WTC11 (cell line): ENCODE data around the gene TOP2B. TPM values are rescaled to one million over a fixed set of nuclear protein-coding genes. Genes with fewer than 3 reads are reported as not detected.

Experiments used
- ATAC-seq: fragments of 200-7000 bp; cut with Tn5 transposase; 2 replicates; pipeline ENCODE4 v1.10.0; 2021; ENCODE audit warnings: mild to moderate bottlenecking, moderate library complexity
- CTCF ChIA-PET: fragments of 300-600 bp; sonication (Branson Sonifier 250); formaldehyde crosslinking; loops from one replicate; lab custom pipeline; 2021; ENCODE audit warnings: antibody characterized with exemption; lab: Charles Lee
- POLR2A ChIA-PET: fragments of 350-600 bp; sonication (Branson Sonifier 250); formaldehyde crosslinking; loops from one replicate; lab custom pipeline; 2021; ENCODE audit warnings: antibody characterized with exemption; lab: Charles Lee
- DNase-seq: peaks from one replicate; pipeline ENCODE4 v3.0.0; 2021; ENCODE audit warnings: low spot score
- H3K27ac Mint-ChIP-seq: 2 replicates; pipeline ENCODE4 v1.8.0; 2021; ENCODE audit warnings: mixed read lengths
- H3K27me3 Mint-ChIP-seq: 2 replicates; pipeline ENCODE4 v1.8.0; 2021; ENCODE audit warnings: low read depth, mild to moderate bottlenecking, moderate library complexity, mixed read lengths
- H3K36me3 Mint-ChIP-seq: 2 replicates; pipeline ENCODE4 v1.8.0; 2021; ENCODE audit warnings: mixed read lengths
- H3K4me1 Mint-ChIP-seq: 2 replicates; pipeline ENCODE4 v1.8.0; 2022; ENCODE audit warnings: mixed read lengths
- H3K4me3 Mint-ChIP-seq: 2 replicates; pipeline ENCODE4 v1.8.0; 2021; ENCODE audit warnings: mild to moderate bottlenecking, moderate library complexity, mixed read lengths
- H3K9me3 Mint-ChIP-seq: 2 replicates; pipeline ENCODE4 v1.8.0; 2021; ENCODE audit warnings: mixed read lengths
- ATF3 ChIP-seq: sonication (generic); formaldehyde crosslinking; conservative IDR thresholded peaks from 2 replicates; pipeline ENCODE4 v1.8.1; 2022; ENCODE audit warnings: mild to moderate bottlenecking, missing genetic modification reagents
- CREB1 ChIP-seq: sonication (generic); formaldehyde crosslinking; IDR thresholded peaks from 2 replicates; pipeline ENCODE4 v1.8.0; 2023; ENCODE audit warnings: mild to moderate bottlenecking, missing genetic modification reagents
- ETV6 ChIP-seq: sonication (generic); formaldehyde crosslinking; IDR thresholded peaks from 2 replicates; pipeline ENCODE4 v1.8.1; 2022; ENCODE audit warnings: mild to moderate bottlenecking, missing genetic modification reagents
- FOXJ3 ChIP-seq: sonication (generic); formaldehyde crosslinking; IDR thresholded peaks from 2 replicates; pipeline ENCODE4 v1.9.0; 2021; ENCODE audit warnings: missing genetic modification reagents, mild to moderate bottlenecking, borderline replicate concordance
- FOXP1 ChIP-seq: sonication (generic); formaldehyde crosslinking; IDR thresholded peaks from 2 replicates; pipeline ENCODE4 v1.8.0; 2022; ENCODE audit warnings: missing genetic modification reagents, mild to moderate bottlenecking, moderate library complexity, borderline replicate concordance
- GRHL2 ChIP-seq: fragments of 250-450 bp; sonication (Bioruptor Pico); IDR thresholded peaks from 2 replicates; pipeline ENCODE4 v1.8.0; 2022; ENCODE audit warnings: mild to moderate bottlenecking, moderate library complexity; ENCODE audit not compliant: insufficient replicate concordance, severe bottlenecking
- HMGA2 ChIP-seq: fragments of 250-450 bp; sonication (Bioruptor Pico); IDR thresholded peaks from 2 replicates; pipeline ENCODE4 v1.4.0; 2021; ENCODE audit warnings: mild to moderate bottlenecking, moderate library complexity
- JUN ChIP-seq: sonication (generic); formaldehyde crosslinking; IDR thresholded peaks from 2 replicates; pipeline ENCODE4 v1.8.0; 2023; ENCODE audit warnings: mild to moderate bottlenecking, missing genetic modification reagents
- MAX ChIP-seq: sonication (generic); formaldehyde crosslinking; IDR thresholded peaks from 2 replicates; pipeline ENCODE4 v1.8.0; 2022; ENCODE audit warnings: mild to moderate bottlenecking, missing genetic modification reagents
- NFE2L1 ChIP-seq: sonication (generic); formaldehyde crosslinking; IDR thresholded peaks from 2 replicates; pipeline ENCODE4 v1.8.1; 2023; ENCODE audit warnings: missing genetic modification reagents
- SMAD4 ChIP-seq: sonication (generic); formaldehyde crosslinking; IDR thresholded peaks from 2 replicates; pipeline ENCODE4 v1.8.0; 2022; ENCODE audit warnings: mild to moderate bottlenecking, missing genetic modification reagents
- SOX15 ChIP-seq: fragments of 250-450 bp; sonication (Bioruptor Pico); IDR thresholded peaks from 2 replicates; pipeline ENCODE4 v1.9.0; 2021; ENCODE audit warnings: mild to moderate bottlenecking
- USF2 ChIP-seq: sonication (generic); formaldehyde crosslinking; IDR thresholded peaks from 2 replicates; pipeline ENCODE4 v1.8.1; 2023; ENCODE audit warnings: mild to moderate bottlenecking, missing genetic modification reagents, moderate library complexity
- ZNF121 ChIP-seq: sonication (generic); formaldehyde crosslinking; IDR thresholded peaks from 2 replicates; pipeline ENCODE4 v1.8.0; 2023; ENCODE audit warnings: missing genetic modification reagents
- ZNF219 ChIP-seq: sonication (generic); formaldehyde crosslinking; IDR thresholded peaks from 2 replicates; pipeline ENCODE4 v1.8.0; 2023; ENCODE audit warnings: missing genetic modification reagents, mild to moderate bottlenecking, borderline replicate concordance
- ZNF263 ChIP-seq: sonication (generic); formaldehyde crosslinking; IDR thresholded peaks from 2 replicates; pipeline ENCODE4 v1.8.1; 2022; ENCODE audit warnings: low read depth, mild to moderate bottlenecking, moderate library complexity, missing genetic modification reagents
- ZNF532 ChIP-seq: fragments of 250-450 bp; sonication (Bioruptor Pico); IDR thresholded peaks from 2 replicates; pipeline ENCODE4 v1.9.0; 2021; ENCODE audit warnings: mild to moderate bottlenecking, borderline replicate concordance
- total RNA-seq: library from RNA; stranded (reverse); gene quantifications from 3 replicates; pipeline ENCODE4 v1.2.3, GENCODE V29; 2021
- TF ChIP-seq, protein P1 (sequence below): sonication (generic); formaldehyde crosslinking; IDR thresholded peaks from 2 replicates; pipeline ENCODE4 v1.8.0; 2023; ENCODE audit warnings: missing genetic modification reagents
- TF ChIP-seq, protein P2 (sequence below): sonication (generic); formaldehyde crosslinking; IDR thresholded peaks from 2 replicates; pipeline ENCODE4 v1.8.1; 2022; ENCODE audit warnings: low read depth, mild to moderate bottlenecking, moderate library complexity, missing genetic modification reagents, borderline replicate concordance
- TF ChIP-seq, protein P3 (sequence below): fragments of 250-450 bp; sonication (Bioruptor Pico); IDR thresholded peaks from 2 replicates; pipeline ENCODE4 v1.9.0; 2021; ENCODE audit warnings: mild to moderate bottlenecking
- TF ChIP-seq, protein P4 (sequence below): sonication (generic); formaldehyde crosslinking; IDR thresholded peaks from 2 replicates; pipeline ENCODE4 v1.8.0; 2023; ENCODE audit warnings: missing genetic modification reagents, mild to moderate bottlenecking, borderline replicate concordance

The TOP2B gene
- total RNA-seq, 1 experiment from 2014 or later, result 151 TPM

DNA sequence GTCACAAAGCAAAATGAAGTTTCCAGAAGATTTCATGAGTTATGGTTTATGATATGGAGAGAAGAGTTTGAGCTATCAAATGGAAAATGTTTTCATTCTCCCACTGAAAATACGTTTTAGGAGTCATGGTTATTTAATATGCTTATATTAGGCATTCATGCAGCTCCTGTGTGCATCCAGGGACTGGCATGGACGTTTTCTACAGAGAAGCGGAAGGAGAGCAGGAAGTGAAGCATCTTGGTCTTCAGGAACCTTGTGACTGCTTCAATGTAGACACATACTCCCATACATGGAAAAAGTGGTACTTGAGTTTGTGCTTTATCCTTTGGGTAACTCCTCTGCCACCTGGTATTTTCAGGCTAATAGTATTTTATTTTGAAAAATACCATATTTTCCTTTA is 43.3 kb upstream of the TOP2B start:
- CTCF ChIA-PET, result no interaction called here
- ATAC-seq (no peak), DNase-seq (no peak)
- Mint-ChIP-seq H3K27me3 (no peaks in the 10 kb centered on the region), H3K4me1 (no peaks in the 10 kb centered on the region), H3K4me3 (no peak overlapping the region), H3K9me3 (no peaks in the 10 kb centered on the region), H3K27ac (no peak overlapping the region), H3K36me3 (no peaks in the 10 kb centered on the region)
- TF ChIP-seq, protein P1, sequence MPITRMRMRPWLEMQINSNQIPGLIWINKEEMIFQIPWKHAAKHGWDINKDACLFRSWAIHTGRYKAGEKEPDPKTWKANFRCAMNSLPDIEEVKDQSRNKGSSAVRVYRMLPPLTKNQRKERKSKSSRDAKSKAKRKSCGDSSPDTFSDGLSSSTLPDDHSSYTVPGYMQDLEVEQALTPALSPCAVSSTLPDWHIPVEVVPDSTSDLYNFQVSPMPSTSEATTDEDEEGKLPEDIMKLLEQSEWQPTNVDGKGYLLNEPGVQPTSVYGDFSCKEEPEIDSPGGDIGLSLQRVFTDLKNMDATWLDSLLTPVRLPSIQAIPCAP, result no peak
- TF ChIP-seq ATF3 (CRISPR knock-in tag) (no peak), ZNF263 (CRISPR knock-in tag) (no peak), HMGA2 (CRISPR knock-in tag) (no peak), SOX15 (CRISPR knock-in tag) (no peak), ZNF219 (CRISPR knock-in tag) (no peak), CREB1 (no peak), ETV6 (no peak), ZNF121 (CRISPR knock-in tag) (no peak), NFE2L1 (CRISPR knock-in tag) (no peak), MAX (CRISPR knock-in tag) (no peak), USF2 (CRISPR knock-in tag) (no peak)
- TF ChIP-seq, protein P2, sequence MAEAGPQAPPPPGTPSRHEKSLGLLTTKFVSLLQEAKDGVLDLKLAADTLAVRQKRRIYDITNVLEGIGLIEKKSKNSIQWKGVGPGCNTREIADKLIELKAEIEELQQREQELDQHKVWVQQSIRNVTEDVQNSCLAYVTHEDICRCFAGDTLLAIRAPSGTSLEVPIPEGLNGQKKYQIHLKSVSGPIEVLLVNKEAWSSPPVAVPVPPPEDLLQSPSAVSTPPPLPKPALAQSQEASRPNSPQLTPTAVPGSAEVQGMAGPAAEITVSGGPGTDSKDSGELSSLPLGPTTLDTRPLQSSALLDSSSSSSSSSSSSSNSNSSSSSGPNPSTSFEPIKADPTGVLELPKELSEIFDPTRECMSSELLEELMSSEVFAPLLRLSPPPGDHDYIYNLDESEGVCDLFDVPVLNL (CRISPR knock-in tag), result no peak
- POLR2A ChIA-PET, result no interaction called here

- CTCF ChIA-PET, result no interaction called here
- TF ChIP-seq, protein P3, sequence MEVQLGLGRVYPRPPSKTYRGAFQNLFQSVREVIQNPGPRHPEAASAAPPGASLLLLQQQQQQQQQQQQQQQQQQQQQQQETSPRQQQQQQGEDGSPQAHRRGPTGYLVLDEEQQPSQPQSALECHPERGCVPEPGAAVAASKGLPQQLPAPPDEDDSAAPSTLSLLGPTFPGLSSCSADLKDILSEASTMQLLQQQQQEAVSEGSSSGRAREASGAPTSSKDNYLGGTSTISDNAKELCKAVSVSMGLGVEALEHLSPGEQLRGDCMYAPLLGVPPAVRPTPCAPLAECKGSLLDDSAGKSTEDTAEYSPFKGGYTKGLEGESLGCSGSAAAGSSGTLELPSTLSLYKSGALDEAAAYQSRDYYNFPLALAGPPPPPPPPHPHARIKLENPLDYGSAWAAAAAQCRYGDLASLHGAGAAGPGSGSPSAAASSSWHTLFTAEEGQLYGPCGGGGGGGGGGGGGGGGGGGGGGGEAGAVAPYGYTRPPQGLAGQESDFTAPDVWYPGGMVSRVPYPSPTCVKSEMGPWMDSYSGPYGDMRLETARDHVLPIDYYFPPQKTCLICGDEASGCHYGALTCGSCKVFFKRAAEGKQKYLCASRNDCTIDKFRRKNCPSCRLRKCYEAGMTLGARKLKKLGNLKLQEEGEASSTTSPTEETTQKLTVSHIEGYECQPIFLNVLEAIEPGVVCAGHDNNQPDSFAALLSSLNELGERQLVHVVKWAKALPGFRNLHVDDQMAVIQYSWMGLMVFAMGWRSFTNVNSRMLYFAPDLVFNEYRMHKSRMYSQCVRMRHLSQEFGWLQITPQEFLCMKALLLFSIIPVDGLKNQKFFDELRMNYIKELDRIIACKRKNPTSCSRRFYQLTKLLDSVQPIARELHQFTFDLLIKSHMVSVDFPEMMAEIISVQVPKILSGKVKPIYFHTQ (CRISPR knock-in tag), result no peak
- TF ChIP-seq JUN (no peak), FOXP1 (CRISPR knock-in tag) (no peak), SMAD4 (CRISPR knock-in tag) (no peak), ZNF532 (CRISPR knock-in tag) (no peak), GRHL2 (no peak), FOXJ3 (CRISPR knock-in tag) (no peak)
- TF ChIP-seq, protein P4, sequence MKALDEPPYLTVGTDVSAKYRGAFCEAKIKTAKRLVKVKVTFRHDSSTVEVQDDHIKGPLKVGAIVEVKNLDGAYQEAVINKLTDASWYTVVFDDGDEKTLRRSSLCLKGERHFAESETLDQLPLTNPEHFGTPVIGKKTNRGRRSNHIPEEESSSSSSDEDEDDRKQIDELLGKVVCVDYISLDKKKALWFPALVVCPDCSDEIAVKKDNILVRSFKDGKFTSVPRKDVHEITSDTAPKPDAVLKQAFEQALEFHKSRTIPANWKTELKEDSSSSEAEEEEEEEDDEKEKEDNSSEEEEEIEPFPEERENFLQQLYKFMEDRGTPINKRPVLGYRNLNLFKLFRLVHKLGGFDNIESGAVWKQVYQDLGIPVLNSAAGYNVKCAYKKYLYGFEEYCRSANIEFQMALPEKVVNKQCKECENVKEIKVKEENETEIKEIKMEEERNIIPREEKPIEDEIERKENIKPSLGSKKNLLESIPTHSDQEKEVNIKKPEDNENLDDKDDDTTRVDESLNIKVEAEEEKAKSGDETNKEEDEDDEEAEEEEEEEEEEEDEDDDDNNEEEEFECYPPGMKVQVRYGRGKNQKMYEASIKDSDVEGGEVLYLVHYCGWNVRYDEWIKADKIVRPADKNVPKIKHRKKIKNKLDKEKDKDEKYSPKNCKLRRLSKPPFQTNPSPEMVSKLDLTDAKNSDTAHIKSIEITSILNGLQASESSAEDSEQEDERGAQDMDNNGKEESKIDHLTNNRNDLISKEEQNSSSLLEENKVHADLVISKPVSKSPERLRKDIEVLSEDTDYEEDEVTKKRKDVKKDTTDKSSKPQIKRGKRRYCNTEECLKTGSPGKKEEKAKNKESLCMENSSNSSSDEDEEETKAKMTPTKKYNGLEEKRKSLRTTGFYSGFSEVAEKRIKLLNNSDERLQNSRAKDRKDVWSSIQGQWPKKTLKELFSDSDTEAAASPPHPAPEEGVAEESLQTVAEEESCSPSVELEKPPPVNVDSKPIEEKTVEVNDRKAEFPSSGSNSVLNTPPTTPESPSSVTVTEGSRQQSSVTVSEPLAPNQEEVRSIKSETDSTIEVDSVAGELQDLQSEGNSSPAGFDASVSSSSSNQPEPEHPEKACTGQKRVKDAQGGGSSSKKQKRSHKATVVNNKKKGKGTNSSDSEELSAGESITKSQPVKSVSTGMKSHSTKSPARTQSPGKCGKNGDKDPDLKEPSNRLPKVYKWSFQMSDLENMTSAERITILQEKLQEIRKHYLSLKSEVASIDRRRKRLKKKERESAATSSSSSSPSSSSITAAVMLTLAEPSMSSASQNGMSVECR (CRISPR knock-in tag), result no peak
Observed at GRCh38 chr3:25707268-25707926, 42.7 kb upstream of the TOP2B start.

More at GRCh38 chr3:25707268-25707926, 42.7 kb upstream of the TOP2B start:
- ATAC-seq (no peak), DNase-seq (no peak)
- no peaks in the 10 kb centered on the region for H3K27me3 Mint-ChIP-seq
- H3K36me3 Mint-ChIP-seq, result no peaks in the 10 kb centered on the region
- H3K4me1 Mint-ChIP-seq, result no peaks in the 10 kb centered on the region
- H3K27ac Mint-ChIP-seq, result no peak overlapping the region
- H3K9me3 Mint-ChIP-seq, result no peaks in the 10 kb centered on the region
- no peak overlapping the region for H3K4me3 Mint-ChIP-seq
- POLR2A ChIA-PET, result no interaction called here
